Mesenchymal stem cell (in vitro differentiated cells and primary cell): ENCODE measurements around the gene FSTL4.

ENCODE experiments used
- DNase-seq: peaks from one replicate; pipeline ENCODE4 v3.0.0-alpha.2; 2013
- H2AFZ ChIP-seq: one replicate; pipeline ENCODE4 v1.6.1; 2013; ENCODE audit warnings: low read depth, mild to moderate bottlenecking, control low read depth, inconsistent platforms, low read length, moderate library complexity
- H2AK5ac ChIP-seq: 2 replicates; pipeline ENCODE4 v1.6.1; 2013; ENCODE audit warnings: low read length, moderate library complexity, mild to moderate bottlenecking, inconsistent platforms; ENCODE audit not compliant: severe bottlenecking
- H2BK120ac ChIP-seq: one replicate; pipeline ENCODE4 v1.6.1; 2013; ENCODE audit warnings: low read depth, mild to moderate bottlenecking, inconsistent platforms, low read length, moderate library complexity
- H2BK12ac ChIP-seq, 2 experiments: one replicate each; pipeline ENCODE4 v1.6.1; 2013; ENCODE audit warnings: inconsistent platforms in 2 of 2, low read length in 2 of 2, mild to moderate bottlenecking in 2 of 2, moderate library complexity in 2 of 2, control low read depth in 1 of 2
- H2BK15ac ChIP-seq: one replicate; pipeline ENCODE4 v1.6.1; 2013; ENCODE audit warnings: mild to moderate bottlenecking, low read depth, inconsistent platforms; ENCODE audit not compliant: poor library complexity, severe bottlenecking
- H2BK5ac ChIP-seq: 2 replicates; pipeline ENCODE4 v1.6.1; 2013; ENCODE audit warnings: low read depth, mild to moderate bottlenecking, low read length, control low read depth, inconsistent platforms; ENCODE audit not compliant: poor library complexity, severe bottlenecking
- H3K14ac ChIP-seq, 2 experiments: one replicate each; pipeline ENCODE4 v1.6.1; 2013; ENCODE audit warnings: inconsistent platforms in 2 of 2, low read length in 2 of 2, control low read depth in 1 of 2, mild to moderate bottlenecking in 1 of 2, moderate library complexity in 1 of 2
- H3K18ac ChIP-seq, 2 experiments: one replicate each; pipeline ENCODE4 v1.6.1; 2013; ENCODE audit warnings: inconsistent platforms in 2 of 2, low read length in 2 of 2, control low read depth in 1 of 2, low read depth in 1 of 2, mild to moderate bottlenecking in 1 of 2
- H3K23ac ChIP-seq, 2 experiments: one replicate each; pipeline ENCODE4 v1.6.1; 2013; ENCODE audit warnings: inconsistent platforms in 2 of 2, low read length in 2 of 2, mild to moderate bottlenecking in 2 of 2, moderate library complexity in 2 of 2, control low read depth in 1 of 2
- H3K27ac ChIP-seq: 2 replicates; pipeline ENCODE4 v1.5.1; 2013; ENCODE audit warnings: mild to moderate bottlenecking, moderate library complexity, low read length, control low read depth, inconsistent platforms; ENCODE audit not compliant: poor library complexity, severe bottlenecking
- H3K27me3 ChIP-seq, 2 experiments: 2 replicates each; pipeline versions ENCODE4 v1.6.1 to v1.7.0; 2013; ENCODE audit warnings: low read length in 2 of 2, mild to moderate bottlenecking in 2 of 2, moderate library complexity in 2 of 2, control low read depth in 1 of 2, inconsistent platforms in 1 of 2; ENCODE audit not compliant: control insufficient read depth in 1 of 2, insufficient read depth in 1 of 2
- H3K36me3 ChIP-seq, 2 experiments: 2 replicates each; pipeline versions ENCODE4 v1.6.1 to v1.7.0; 2013; ENCODE audit warnings: low read length in 2 of 2, control low read depth in 1 of 2, inconsistent platforms in 1 of 2, low read depth in 1 of 2, mild to moderate bottlenecking in 1 of 2; ENCODE audit not compliant: insufficient read depth in 2 of 2, control insufficient read depth in 1 of 2
- H3K4ac ChIP-seq, 2 experiments: one replicate each; pipeline ENCODE4 v1.6.1; 2013; ENCODE audit warnings: inconsistent platforms in 2 of 2, low read length in 2 of 2, mild to moderate bottlenecking in 2 of 2, moderate library complexity in 2 of 2, control low read depth in 1 of 2, low read depth in 1 of 2
- H3K4me1 ChIP-seq: 2 replicates; pipeline ENCODE4 v1.6.1; 2013; ENCODE audit warnings: low read depth, low read length, control low read depth; ENCODE audit not compliant: control insufficient read depth, insufficient read depth
- H3K4me2 ChIP-seq: 2 replicates; pipeline ENCODE4 v1.6.1; 2013; ENCODE audit warnings: low read length, mild to moderate bottlenecking, inconsistent platforms; ENCODE audit not compliant: poor library complexity, severe bottlenecking
- H3K4me3 ChIP-seq, 2 experiments: 2 replicates each; pipeline versions ENCODE4 v1.5.1 to v1.7.0; 2013; ENCODE audit warnings: low read length in 2 of 2, mild to moderate bottlenecking in 2 of 2, control low read depth in 1 of 2, low read depth in 1 of 2; ENCODE audit not compliant: insufficient read depth in 1 of 2
- H3K79me1 ChIP-seq: replicated peaks from 2 replicates; pipeline ENCODE4 v1.6.1; 2013; ENCODE audit warnings: mild to moderate bottlenecking, control low read depth, low read length, inconsistent platforms; ENCODE audit not compliant: poor library complexity, severe bottlenecking
- H3K9ac ChIP-seq: 2 replicates; pipeline ENCODE4 v1.7.0; 2013; ENCODE audit warnings: mild to moderate bottlenecking, low read length, moderate library complexity
- H3K9me3 ChIP-seq: 2 replicates; pipeline ENCODE4 v1.7.0; 2013; ENCODE audit warnings: mild to moderate bottlenecking, low read length; ENCODE audit not compliant: control insufficient read depth
- H4K8ac ChIP-seq: one replicate; pipeline ENCODE4 v1.6.1; 2013; ENCODE audit warnings: inconsistent platforms, mild to moderate bottlenecking, low read length, moderate library complexity
- H4K91ac ChIP-seq: one replicate; pipeline ENCODE4 v1.6.1; 2013; ENCODE audit warnings: mild to moderate bottlenecking, low read length, inconsistent platforms
- whole genome bisulfite sequencing: methylation state at CpG from one replicate; pipeline ENCODE4 v1.1.7; 2013; ENCODE audit warnings: mixed read lengths; 5-methylcytosine and 5-hydroxymethylcytosine counted together

Gene FSTL4

GRCh38 chr5:133489632-133490031, 122.7 kb downstream of the FSTL4 start:
- H3K23ac ChIP-seq = no peak overlapping the region
- peaks cover 8% of the 10 kb centered on the region for H3K9me3 ChIP-seq
- H3K27ac ChIP-seq = no peak overlapping the region
- no peak overlapping the region for H4K8ac ChIP-seq
- H2AK5ac ChIP-seq = no peak overlapping the region
- no peak overlapping the region for H2AFZ ChIP-seq
- H3K18ac ChIP-seq = no peak overlapping the region
- peaks cover 18 to 50% of the 10 kb centered on the region in 2 experiments for H3K27me3 ChIP-seq
- H2BK5ac ChIP-seq = no peak overlapping the region
- no peak overlapping the region for H2BK12ac ChIP-seq
- H3K79me1 ChIP-seq = no peaks in the 10 kb centered on the region
- H3K4me3 ChIP-seq = no peak overlapping the region
- H2BK15ac ChIP-seq = no peak overlapping the region
- 37% methylated on average over 1 of the region's 1 CpG for WGBS
- DNase-seq = no peak
- no peak overlapping the region for H4K91ac ChIP-seq
- H3K9ac ChIP-seq = no peak overlapping the region
- H3K4me2 ChIP-seq = no peak overlapping the region
- no peaks in the 10 kb centered on the region for H3K4me1 ChIP-seq
- no peak overlapping the region for H3K4ac ChIP-seq
- H3K36me3 ChIP-seq = no peaks in the 10 kb centered on the region
- H2BK120ac ChIP-seq = no peak overlapping the region
- H3K14ac ChIP-seq = no peak overlapping the region

- no peak for DNase-seq
- no peak overlapping the region for H3K18ac ChIP-seq
- no peak overlapping the region for H2AFZ ChIP-seq
- H3K14ac ChIP-seq = no peak overlapping the region
- no peaks in the 10 kb centered on the region for H3K36me3 ChIP-seq
- H2BK12ac ChIP-seq = no peak overlapping the region
- no peak overlapping the region for H3K4me2 ChIP-seq
- WGBS = 57% methylated on average over 4 of the region's 4 CpGs
- no peak overlapping the region for H4K8ac ChIP-seq
- no peaks in the 10 kb centered on the region for H3K79me1 ChIP-seq
- H2BK15ac ChIP-seq = no peak overlapping the region
- H3K27ac ChIP-seq = no peak overlapping the region
- H3K4me3 ChIP-seq = no peak overlapping the region
- peaks cover 8% of the 10 kb centered on the region for H3K9me3 ChIP-seq
- no peak overlapping the region for H3K9ac ChIP-seq
- H3K4me1 ChIP-seq = no peaks in the 10 kb centered on the region
- no peak overlapping the region for H2BK120ac ChIP-seq
- no peak overlapping the region for H3K23ac ChIP-seq
- H3K4ac ChIP-seq = no peak overlapping the region
- no peak overlapping the region for H4K91ac ChIP-seq
- no peak overlapping the region for H2AK5ac ChIP-seq
- no peak overlapping the region for H2BK5ac ChIP-seq
- peaks cover 21 to 58% of the 10 kb centered on the region in 2 experiments for H3K27me3 ChIP-seq
These were observed 125.2 kb downstream of the FSTL4 start for GRCh38 chr5:133487093-133487492.

GRCh38 chr5:133485468-133485867, 126.9 kb downstream of the FSTL4 start:
- Histone ChIP-seq H3K23ac (no peak overlapping the region), H2BK15ac (no peak overlapping the region), H2BK5ac (no peak overlapping the region), H3K14ac (no peak overlapping the region), H4K91ac (no peak overlapping the region), H3K4ac (no peak overlapping the region), H3K27ac (no peak overlapping the region), H2BK120ac (no peak overlapping the region), H3K27me3 (peaks cover 21 to 72% of the 10 kb centered on the region in 2 experiments), H3K4me2 (no peak overlapping the region), H3K4me1 (no peaks in the 10 kb centered on the region), H3K79me1 (no peaks in the 10 kb centered on the region), H3K9me3 (peaks cover 8% of the 10 kb centered on the region), H4K8ac (no peak overlapping the region), H2AFZ (no peak overlapping the region), H3K18ac (no peak overlapping the region), H2AK5ac (no peak overlapping the region), H2BK12ac (no peak overlapping the region), H3K36me3 (no peaks in the 10 kb centered on the region), H3K9ac (no peak overlapping the region), H3K4me3 (no peak overlapping the region)
- DNase-seq = no peak
- 58% methylated on average over 5 of the region's 5 CpGs for WGBS

- Histone ChIP-seq H3K27ac (no peak overlapping the region), H3K4ac (no peak overlapping the region), H3K27me3 (peaks cover 21 to 87% of the 10 kb centered on the region in 2 experiments), H3K23ac (no peak overlapping the region), H3K9me3 (no peaks in the 10 kb centered on the region), H3K79me1 (no peaks in the 10 kb centered on the region), H3K9ac (no peak overlapping the region), H2BK5ac (no peak overlapping the region), H4K91ac (no peak overlapping the region), H3K18ac (no peak overlapping the region), H2BK15ac (no peak overlapping the region), H2BK120ac (no peak overlapping the region), H3K4me3 (no peak overlapping the region), H2AFZ (no peak overlapping the region), H2BK12ac (no peak overlapping the region), H3K14ac (no peak overlapping the region), H2AK5ac (no peak overlapping the region), H4K8ac (no peak overlapping the region), H3K4me2 (no peak overlapping the region), H3K36me3 (no peaks in the 10 kb centered on the region), H3K4me1 (no peaks in the 10 kb centered on the region)
- WGBS = 66% methylated on average over 5 of the region's 5 CpGs
- DNase-seq = no peak
These were observed 128.8 kb downstream of the FSTL4 start for GRCh38 chr5:133483406-133484090.
